HCT116 (cell line): ENCODE measurements around the gene THSD4. TPM values are rescaled to one million over a fixed set of nuclear protein-coding genes. Genes with fewer than 3 reads are reported as not detected.

Source experiments
- ATAC-seq: fragments of 200-7000 bp; cut with Tn5 transposase; 2 replicates; pipeline ENCODE4 v1.9.1; 2020; ENCODE audit warnings: mild to moderate bottlenecking, moderate library complexity
- BruUV-seq: library from RNA; stranded (reverse); fragments of 400-500 nt; replicated peaks from 2 replicates; lab custom pipeline; 2021; lab: Mats Ljungman, UMichigan
- CTCF ChIA-PET: fragments of 300-600 bp; sonication (Branson Sonifier 250); formaldehyde crosslinking; loops from one replicate; lab custom pipeline; 2021; ENCODE audit warnings: antibody characterized with exemption; lab: Charles Lee
- POLR2A ChIA-PET: fragments of 300-600, 350-600 bp; sonication (Branson Sonifier 250); formaldehyde crosslinking; loops from one replicate; lab custom pipeline; 2021; ENCODE audit warnings: antibody characterized with exemption; lab: Charles Lee
- RAD21 ChIA-PET, 2 experiments: fragments of 300-600 bp; sonication (Branson Sonifier 250); formaldehyde crosslinking; loops; one replicate each; lab custom pipeline; 2023; ENCODE audit warnings: low total read pairs in 2 of 2; ENCODE audit not compliant: uncharacterized antibody in 2 of 2, unreplicated experiment in 2 of 2, low non-redundant PET in 1 of 2; lab: Charles Lee
- DNase-seq: peaks from one replicate; pipeline ENCODE4 v3.0.0-alpha.2; 2010; ENCODE audit warnings: low read depth, low spot score
- H2AFZ ChIP-seq: fragments of 200-600 bp; shearing (Covaris generic), sonication (generic); 2 replicates; pipeline ENCODE4 v1.6.1; 2017; ENCODE audit warnings: low read depth, mixed run types, mixed read lengths, antibody characterized with exemption, low read length; ENCODE audit not compliant: poor library complexity, severe bottlenecking
- H3K27ac ChIP-seq: 2 replicates; pipeline ENCODE4 v1.5.1; 2012; ENCODE audit warnings: low read depth, low read length
- H3K27me3 ChIP-seq: fragments of 200-600 bp; sonication (generic); 2 replicates; pipeline ENCODE4 v1.6.1; 2016; ENCODE audit warnings: mixed run types, low read length, mixed read lengths; ENCODE audit not compliant: insufficient read depth
- H3K36me3 ChIP-seq, 2 experiments: fragments of 200-500 bp in 1 of 2; fragments of 200-600 bp in 1 of 2; sonication (Bioruptor generic) in 1 of 2; sonication (generic) in 1 of 2; 2 replicates each; pipeline versions ENCODE4 v1.5.1 to v1.6.1; 2014 to 2016; ENCODE audit warnings: low read length in 2 of 2, inconsistent platforms in 1 of 2, mixed read lengths in 1 of 2, mixed run types in 1 of 2; ENCODE audit not compliant: insufficient read depth in 2 of 2, control insufficient read depth in 1 of 2
- H3K4me1 ChIP-seq, 2 experiments: fragments of 200-600 bp in 1 of 2; sonication (generic) in 1 of 2; 2 replicates each; pipeline versions ENCODE4 v1.5.1 to v1.6.1; 2012 to 2017; ENCODE audit warnings: low read length in 2 of 2, inconsistent platforms in 1 of 2, mild to moderate bottlenecking in 1 of 2, mixed read lengths in 1 of 2, mixed run types in 1 of 2, moderate library complexity in 1 of 2; ENCODE audit not compliant: insufficient read depth in 2 of 2, control insufficient read depth in 1 of 2
- H3K4me2 ChIP-seq: fragments of 200-600 bp; sonication (generic); 2 replicates; pipeline ENCODE4 v1.6.1; 2017; ENCODE audit warnings: mixed run types, low read length, mixed read lengths
- H3K4me3 ChIP-seq, 2 experiments: fragments of 200-600 bp in 1 of 2; sonication (generic) in 1 of 2; replicated peaks in 1 of 2; 2 replicates each; pipeline ENCODE4 v1.5.1; 2011 to 2016; ENCODE audit warnings: low read length in 2 of 2, control low read depth in 1 of 2, low read depth in 1 of 2, mild to moderate bottlenecking in 1 of 2, mixed read lengths in 1 of 2, mixed run types in 1 of 2
- H3K79me2 ChIP-seq: fragments of 200-600 bp; sonication (generic); 2 replicates; pipeline ENCODE4 v1.6.1; 2017; ENCODE audit warnings: mild to moderate bottlenecking, mixed run types, low read length, moderate library complexity, mixed read lengths; ENCODE audit not compliant: insufficient read depth
- H3K9ac ChIP-seq: fragments of 200-600 bp; sonication (generic); 2 replicates; pipeline ENCODE4 v1.6.1; 2016; ENCODE audit warnings: low read length, mixed read lengths
- H3K9me2 ChIP-seq: fragments of 200-600 bp; sonication (generic), shearing (Covaris generic); 2 replicates; pipeline ENCODE4 v1.6.1; 2017; ENCODE audit warnings: mixed run types, mild to moderate bottlenecking, moderate library complexity; ENCODE audit not compliant: insufficient read depth
- H3K9me3 ChIP-seq, 2 experiments: fragments of 200-500 bp in 1 of 2; fragments of 200-600 bp in 1 of 2; sonication (Bioruptor generic) in 1 of 2; sonication (generic) in 1 of 2; 2 replicates each; pipeline ENCODE4 v1.6.1; 2014 to 2017; ENCODE audit warnings: low read length in 2 of 2, mixed read lengths in 2 of 2, inconsistent platforms in 1 of 2, low read depth in 1 of 2, mild to moderate bottlenecking in 1 of 2, mixed run types in 1 of 2, moderate library complexity in 1 of 2; ENCODE audit not compliant: control insufficient read depth in 1 of 2, insufficient read depth in 1 of 2
- H4K20me1 ChIP-seq: fragments of 200-600 bp; sonication (generic), shearing (Covaris generic); 2 replicates; pipeline ENCODE4 v1.6.1; 2017; ENCODE audit warnings: mixed run types, mild to moderate bottlenecking, moderate library complexity; ENCODE audit not compliant: insufficient read depth
- ATF3 ChIP-seq: IDR thresholded peaks from 2 replicates; pipeline ENCODE4 v1.6.1; 2012
- CBX3 ChIP-seq: IDR thresholded peaks from 2 replicates; pipeline ENCODE4 v1.6.1; 2012; ENCODE audit warnings: low read depth
- CEBPB ChIP-seq: IDR thresholded peaks from 2 replicates; pipeline ENCODE4 v1.6.1; 2012; ENCODE audit warnings: low read depth
- EGR1 ChIP-seq: IDR thresholded peaks from 2 replicates; pipeline ENCODE4 v1.6.1; 2012; ENCODE audit warnings: low read depth
- EZH2 ChIP-seq: fragments of 200-600 bp; sonication (generic); IDR thresholded peaks from 2 replicates; pipeline ENCODE4 v1.6.1; 2017; ENCODE audit warnings: antibody characterized with exemption, mixed run types
- EZH2phosphoT487 ChIP-seq: fragments of 200-600 bp; IDR thresholded peaks from 2 replicates; pipeline ENCODE4 v1.6.1; 2018; ENCODE audit warnings: antibody characterized with exemption, borderline replicate concordance
- FOSL1 ChIP-seq: IDR thresholded peaks from 2 replicates; pipeline ENCODE4 v1.6.1; 2012; ENCODE audit warnings: low read depth
- JUND ChIP-seq: IDR thresholded peaks from 2 replicates; pipeline ENCODE4 v1.6.1; 2012
- POLR2A ChIP-seq: IDR thresholded peaks from 2 replicates; pipeline ENCODE4 v1.7.0; 2011; ENCODE audit warnings: borderline replicate concordance; ENCODE audit not compliant: insufficient read depth, insufficient read length; ENCODE audit errors: extremely low read depth
- POLR2AphosphoS5 ChIP-seq: IDR thresholded peaks from 2 replicates; pipeline ENCODE4 v1.6.1; 2011; ENCODE audit warnings: mild to moderate bottlenecking, low read depth, low read length, moderate library complexity
- REST ChIP-seq: IDR thresholded peaks from 2 replicates; pipeline ENCODE4 v1.6.1; 2012; ENCODE audit warnings: low read depth
- SIN3A ChIP-seq: IDR thresholded peaks from 2 replicates; pipeline ENCODE4 v1.6.1; 2012; ENCODE audit warnings: low read depth
- ZFX ChIP-seq: fragments of 450-650 bp; IDR thresholded peaks from 2 replicates; pipeline ENCODE4 v1.6.1; 2017
- ZNF274 ChIP-seq: fragments of 200-500 bp; sonication (Bioruptor generic); IDR thresholded peaks from 2 replicates; pipeline ENCODE4 v1.6.1; 2014; ENCODE audit warnings: mild to moderate bottlenecking, low read depth, low read length, inconsistent platforms
- intact Hi-C: fragments of 100-400 bp; cut with micrococcal nuclease; formaldehyde crosslinking; loops from 2 replicates; pipeline ENCODE4 v1.10.0; 2022
- total RNA-seq: library from RNA; stranded (reverse); gene quantifications from one replicate; pipeline ENCODE4 v1.2.1, GENCODE V29; 2021; ENCODE audit not compliant: unreplicated experiment

THSD4 gene
- total RNA-seq, 1 experiment from 2014 or later, result 30.5 TPM

GRCh38 chr15:71082803-71083202 is 32.5 kb upstream of the THSD4 start:
- ATAC-seq, result no peak
- H3K9ac ChIP-seq, result no peak overlapping the region
- no peak overlapping the region for H3K4me2 ChIP-seq
- no peak overlapping the region for H2AFZ ChIP-seq
- no peaks in the 10 kb centered on the region for H3K9me3 ChIP-seq
- H3K4me1 ChIP-seq, result no peaks in the 10 kb centered on the region
- no peak for DNase-seq
- H3K9me2 ChIP-seq, result no peaks in the 10 kb centered on the region
- CTCF ChIA-PET, result no interaction called here
- H3K4me3 ChIP-seq, result no peak overlapping the region
- no peaks in the 10 kb centered on the region for H3K36me3 ChIP-seq
- intact Hi-C loops, result no loop called here
- RAD21 ChIA-PET, result no interaction called here
- H3K79me2 ChIP-seq, result no peaks in the 10 kb centered on the region
- TF ChIP-seq ATF3, result no peak
- TF ChIP-seq EGR1, result no peak
- TF ChIP-seq EZH2, result no peak
- no peak for TF ChIP-seq POLR2AphosphoS5
- no peak for TF ChIP-seq CBX3
- TF ChIP-seq SIN3A, result no peak
- no peak for TF ChIP-seq FOSL1
- no peak for TF ChIP-seq POLR2A
- no peak for TF ChIP-seq EZH2phosphoT487
- no peak for TF ChIP-seq JUND
- TF ChIP-seq CEBPB, result no peak
- no peak for TF ChIP-seq REST
- TF ChIP-seq ZFX, result no peak
- no peak for TF ChIP-seq ZNF274
- TF ChIP-seq, all 23 proteins: peak for 0
- no TSS peak for BruUV-seq
- Histone ChIP-seq H4K20me1 (no peaks in the 10 kb centered on the region), H3K27me3 (no peaks in the 10 kb centered on the region), H3K27ac (no peak overlapping the region)
- POLR2A ChIA-PET, result no interaction called here
